Measurements from ENCODE around the gene PGK2.

Gene PGK2

DNA sequence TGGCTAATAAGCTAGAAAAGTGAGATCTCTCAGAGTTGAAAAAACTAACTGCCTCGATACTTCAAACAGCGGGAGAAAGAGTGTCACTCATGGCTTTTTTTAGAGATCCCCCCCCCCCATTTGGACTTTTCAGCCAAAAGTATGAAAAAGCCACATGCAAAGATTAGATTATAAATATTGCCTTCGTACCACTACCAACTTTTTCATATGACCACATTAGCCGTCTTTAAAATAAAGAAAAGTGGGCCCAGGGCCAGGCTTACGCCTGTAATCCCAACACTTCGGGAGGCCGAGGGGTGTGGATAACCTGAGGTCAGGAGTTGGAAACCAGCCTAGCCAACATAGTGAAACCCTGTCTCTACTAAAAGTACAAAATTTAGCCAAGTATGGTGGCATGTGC is 4.4 kb downstream of the PGK2 start:
- no peak for DNase-seq (ENCODE audit: low read depth, low spot score)
- TF ChIP-seq, protein P1, sequence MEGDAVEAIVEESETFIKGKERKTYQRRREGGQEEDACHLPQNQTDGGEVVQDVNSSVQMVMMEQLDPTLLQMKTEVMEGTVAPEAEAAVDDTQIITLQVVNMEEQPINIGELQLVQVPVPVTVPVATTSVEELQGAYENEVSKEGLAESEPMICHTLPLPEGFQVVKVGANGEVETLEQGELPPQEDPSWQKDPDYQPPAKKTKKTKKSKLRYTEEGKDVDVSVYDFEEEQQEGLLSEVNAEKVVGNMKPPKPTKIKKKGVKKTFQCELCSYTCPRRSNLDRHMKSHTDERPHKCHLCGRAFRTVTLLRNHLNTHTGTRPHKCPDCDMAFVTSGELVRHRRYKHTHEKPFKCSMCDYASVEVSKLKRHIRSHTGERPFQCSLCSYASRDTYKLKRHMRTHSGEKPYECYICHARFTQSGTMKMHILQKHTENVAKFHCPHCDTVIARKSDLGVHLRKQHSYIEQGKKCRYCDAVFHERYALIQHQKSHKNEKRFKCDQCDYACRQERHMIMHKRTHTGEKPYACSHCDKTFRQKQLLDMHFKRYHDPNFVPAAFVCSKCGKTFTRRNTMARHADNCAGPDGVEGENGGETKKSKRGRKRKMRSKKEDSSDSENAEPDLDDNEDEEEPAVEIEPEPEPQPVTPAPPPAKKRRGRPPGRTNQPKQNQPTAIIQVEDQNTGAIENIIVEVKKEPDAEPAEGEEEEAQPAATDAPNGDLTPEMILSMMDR (IDR thresholded peaks at IDR 0.05; ENCODE audit: low read depth, low read length): no peak
- no peak overlapping the region for H3K4me3 ChIP-seq (ENCODE audit: low read depth, low read length)
- in situ Hi-C loops (cut with HindIII; ENCODE audit: low sequenced_read_pairs): no loop called here

DNA sequence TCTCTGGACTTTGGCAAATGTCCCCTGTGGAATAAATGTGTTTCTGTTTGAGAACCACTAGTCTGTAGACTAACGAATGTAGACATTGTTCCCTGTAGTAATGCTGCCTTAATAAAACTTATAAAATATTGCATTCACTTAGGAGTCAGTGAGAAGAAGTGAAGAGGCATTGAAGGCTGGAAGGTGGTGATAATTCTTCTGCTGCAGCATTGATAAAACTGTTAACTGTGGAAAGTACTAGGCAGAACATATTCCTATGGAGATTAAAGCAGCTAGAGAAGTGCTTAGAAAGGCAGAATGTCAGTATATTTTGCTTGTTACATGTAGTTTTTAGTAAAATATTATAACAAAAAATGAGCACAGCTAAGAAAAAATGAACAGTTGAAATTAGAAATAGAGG is 4.8 kb downstream of the PGK2 start:
- no peak for DNase-seq (ENCODE audit: low read depth, low spot score)
- TF ChIP-seq, protein P1 (IDR thresholded peaks at IDR 0.05; ENCODE audit: low read depth, low read length): no peak
- H3K4me3 ChIP-seq (ENCODE audit: low read depth, low read length): no peak overlapping the region
- in situ Hi-C loops (cut with HindIII; ENCODE audit: low sequenced_read_pairs): no loop called here

DNA sequence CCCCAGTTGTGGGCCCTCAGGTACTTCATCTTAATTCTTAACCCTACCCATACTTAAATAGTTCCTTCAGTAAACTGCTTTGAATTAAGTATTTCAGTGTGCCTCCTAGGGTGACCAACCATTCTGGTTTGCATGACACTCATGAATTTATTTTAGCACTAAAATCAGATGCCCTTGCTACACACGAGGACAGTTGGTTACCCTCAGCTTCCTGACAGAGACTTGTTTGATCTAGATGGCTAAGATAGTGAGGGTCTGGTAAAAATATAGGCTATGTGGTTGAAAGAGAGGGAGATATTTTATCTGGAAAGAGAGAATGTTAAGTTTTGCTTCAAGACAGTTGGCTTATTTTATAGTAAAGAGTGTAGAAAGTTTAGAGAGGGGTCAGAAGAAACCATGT is 10.6 kb downstream of the PGK2 start:
- DNase-seq (ENCODE audit: low read depth, low spot score): no peak
- in situ Hi-C loops (cut with HindIII; ENCODE audit: low sequenced_read_pairs): no loop called here
- no peak overlapping the region for H3K4me3 ChIP-seq (ENCODE audit: low read depth, low read length)
- TF ChIP-seq, protein P1 (IDR thresholded peaks at IDR 0.05; ENCODE audit: low read depth, low read length): no peak

- TF ChIP-seq, protein P1 (IDR thresholded peaks at IDR 0.05; ENCODE audit: low read depth, low read length): no peak
- no peak overlapping the region for H3K4me3 ChIP-seq (ENCODE audit: low read depth, low read length)
- in situ Hi-C loops (cut with HindIII; ENCODE audit: low sequenced_read_pairs): no loop called here
- DNase-seq (ENCODE audit: low read depth, low spot score): no peak
Observed at GRCh38 chr6:49775043-49775442, 12.0 kb downstream of the PGK2 start.

DNA sequence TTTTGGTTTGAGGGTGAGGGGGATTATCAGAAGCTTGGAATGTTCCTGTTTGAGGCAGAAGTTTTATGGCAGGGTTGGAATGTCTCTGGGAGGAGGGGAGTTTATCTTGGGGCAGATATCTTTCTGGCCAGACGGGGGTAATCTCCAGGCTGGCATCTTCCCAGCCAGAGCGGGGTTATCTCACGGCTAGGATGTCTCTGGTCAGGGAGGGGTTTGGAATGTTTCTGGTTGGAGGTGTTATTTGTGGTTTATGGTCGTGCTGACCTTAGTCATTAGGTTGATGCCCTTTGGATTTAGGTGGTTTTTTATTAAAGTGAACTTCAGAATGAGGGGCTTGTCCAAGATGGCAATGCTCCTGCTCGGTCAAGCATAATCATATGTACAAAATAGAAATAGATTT is 14.8 kb downstream of the PGK2 start:
- in situ Hi-C loops (cut with HindIII; ENCODE audit: low sequenced_read_pairs): no loop called here
- no peak overlapping the region for H3K4me3 ChIP-seq (ENCODE audit: low read depth, low read length)
- TF ChIP-seq, protein P1 (IDR thresholded peaks at IDR 0.05; ENCODE audit: low read depth, low read length): no peak
- no peak for DNase-seq (ENCODE audit: low read depth, low spot score)

DNA sequence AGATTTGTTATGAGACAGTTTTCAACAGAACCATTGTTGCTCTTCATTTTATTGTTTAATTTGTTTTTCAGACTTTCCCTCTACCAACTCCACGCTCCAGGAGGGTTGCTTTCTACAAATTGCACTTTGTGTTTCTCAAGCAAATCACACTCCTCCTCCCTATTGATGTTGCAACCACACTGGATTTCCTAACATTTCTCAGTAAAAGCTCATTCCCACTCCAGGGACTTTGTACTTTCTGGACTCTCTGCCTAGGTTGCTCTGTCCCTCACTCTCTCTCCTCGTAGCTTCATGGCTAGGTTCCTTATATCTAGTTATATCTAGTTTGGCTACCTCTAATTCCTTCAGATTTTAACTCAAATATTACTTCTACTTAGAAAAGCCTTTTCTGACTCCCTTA is 20.3 kb downstream of the PGK2 start:
- in situ Hi-C loops (cut with HindIII; ENCODE audit: low sequenced_read_pairs): no loop called here
- no peak for DNase-seq (ENCODE audit: low read depth, low spot score)
- no peak overlapping the region for H3K4me3 ChIP-seq (ENCODE audit: low read depth, low read length)
- TF ChIP-seq, protein P1 (IDR thresholded peaks at IDR 0.05; ENCODE audit: low read depth, low read length): no peak

All from astrocyte of the spinal cord (primary cell).